BJ (cell line): ENCODE data around the gene HHAT. TPM values are rescaled to one million over a fixed set of nuclear protein-coding genes. Genes with fewer than 3 reads are reported as not detected.

Source experiments
- CTCF ChIA-PET: fragments of 350-600 bp; formaldehyde crosslinking; extraction: SDS; loops from one replicate; lab custom pipeline; 2021; ENCODE audit warnings: antibody characterized with exemption, inconsistent platforms; lab: Yijun Ruan, JAX
- POLR2A ChIA-PET: fragments of 300-600 bp; sonication (Branson Sonifier 250); formaldehyde crosslinking; extraction: SDS; loops from one replicate; lab custom pipeline; 2021; ENCODE audit warnings: antibody characterized with exemption; lab: Charles Lee
- DNase-seq: peaks from one replicate; pipeline ENCODE4 v3.0.0-alpha.2; 2011; ENCODE audit warnings: low read depth
- H3K27me3 ChIP-seq: 2 replicates; pipeline ENCODE4 v1.6.0; 2011; ENCODE audit warnings: low read length; ENCODE audit not compliant: control insufficient read depth, insufficient read depth
- H3K36me3 ChIP-seq: 2 replicates; pipeline ENCODE4 v1.5.1; 2011; ENCODE audit warnings: low read length; ENCODE audit not compliant: control insufficient read depth, insufficient read depth
- H3K4me3 ChIP-seq: 2 replicates; pipeline ENCODE4 v1.5.1; 2011; ENCODE audit warnings: low read depth, mild to moderate bottlenecking, control low read depth, low read length
- polyA plus RNA-seq: library from polyadenylated mRNA; depleted of rRNA; stranded (reverse); fragments of >200 nt; gene quantifications from 2 replicates; pipeline ENCODE4 v1.2.3, GENCODE V29; 2011
- TF ChIP-seq, protein P1 (sequence below): IDR thresholded peaks from 2 replicates; pipeline ENCODE4 v1.5.1; 2011; ENCODE audit warnings: low read depth, mild to moderate bottlenecking, control low read depth, inconsistent platforms, low read length, moderate library complexity; ENCODE audit not compliant: insufficient read depth

The HHAT gene
- polyA plus RNA-seq, 1 experiment = 6.6 TPM

DNA sequence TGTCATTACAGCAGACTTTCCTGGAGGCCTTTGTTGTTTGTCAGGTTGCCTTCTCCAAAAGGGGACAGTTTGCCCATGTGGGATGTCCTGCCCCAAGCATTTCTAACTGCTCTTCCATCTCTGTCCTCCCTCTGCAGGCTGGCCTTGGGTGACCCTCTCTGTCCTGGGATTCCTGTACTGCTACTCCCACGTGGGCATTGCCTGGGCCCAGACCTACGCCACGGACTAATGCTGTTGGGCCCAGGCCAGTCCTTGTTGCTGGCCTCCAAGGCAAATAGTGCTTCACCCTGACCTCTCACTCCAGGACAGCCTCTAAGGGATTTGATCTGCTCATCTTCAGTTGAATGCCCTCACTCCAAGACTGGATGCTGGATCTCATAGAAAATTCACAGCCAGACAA, 345.4 kb downstream of the HHAT start:
- Histone ChIP-seq H3K36me3 (no peaks in the 10 kb centered on the region), H3K4me3 (no peak overlapping the region), H3K27me3 (no peaks in the 10 kb centered on the region)
- ChIA-PET CTCF (no interaction called here), POLR2A (no interaction called here)
- TF ChIP-seq, protein P1, sequence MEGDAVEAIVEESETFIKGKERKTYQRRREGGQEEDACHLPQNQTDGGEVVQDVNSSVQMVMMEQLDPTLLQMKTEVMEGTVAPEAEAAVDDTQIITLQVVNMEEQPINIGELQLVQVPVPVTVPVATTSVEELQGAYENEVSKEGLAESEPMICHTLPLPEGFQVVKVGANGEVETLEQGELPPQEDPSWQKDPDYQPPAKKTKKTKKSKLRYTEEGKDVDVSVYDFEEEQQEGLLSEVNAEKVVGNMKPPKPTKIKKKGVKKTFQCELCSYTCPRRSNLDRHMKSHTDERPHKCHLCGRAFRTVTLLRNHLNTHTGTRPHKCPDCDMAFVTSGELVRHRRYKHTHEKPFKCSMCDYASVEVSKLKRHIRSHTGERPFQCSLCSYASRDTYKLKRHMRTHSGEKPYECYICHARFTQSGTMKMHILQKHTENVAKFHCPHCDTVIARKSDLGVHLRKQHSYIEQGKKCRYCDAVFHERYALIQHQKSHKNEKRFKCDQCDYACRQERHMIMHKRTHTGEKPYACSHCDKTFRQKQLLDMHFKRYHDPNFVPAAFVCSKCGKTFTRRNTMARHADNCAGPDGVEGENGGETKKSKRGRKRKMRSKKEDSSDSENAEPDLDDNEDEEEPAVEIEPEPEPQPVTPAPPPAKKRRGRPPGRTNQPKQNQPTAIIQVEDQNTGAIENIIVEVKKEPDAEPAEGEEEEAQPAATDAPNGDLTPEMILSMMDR = no peak
- DNase-seq = no peak

DNA sequence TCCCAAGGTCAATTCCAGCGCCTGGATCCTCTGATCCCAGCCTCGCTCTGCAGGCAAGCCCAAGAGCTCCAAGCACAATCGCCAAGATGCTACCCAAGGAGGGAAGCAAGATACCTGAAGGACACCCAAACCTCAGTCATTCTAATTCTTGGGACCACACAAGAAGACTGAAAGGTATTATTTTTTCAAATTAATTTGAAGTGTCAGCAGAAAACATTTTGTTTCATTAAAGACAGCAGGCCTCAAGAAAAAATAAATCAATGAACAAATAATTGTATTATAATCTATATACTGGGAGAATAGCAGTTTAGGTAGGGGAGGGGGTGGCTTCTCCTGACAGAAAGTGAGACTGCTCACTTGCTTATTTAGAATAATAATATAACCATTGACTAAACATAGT, 347.8 kb downstream of the HHAT start:
- Histone ChIP-seq H3K27me3 (no peaks in the 10 kb centered on the region), H3K36me3 (no peaks in the 10 kb centered on the region), H3K4me3 (no peak overlapping the region)
- DNase-seq = no peak
- ChIA-PET CTCF (no interaction called here), POLR2A (no interaction called here)
- TF ChIP-seq, protein P1 = no peak

DNA sequence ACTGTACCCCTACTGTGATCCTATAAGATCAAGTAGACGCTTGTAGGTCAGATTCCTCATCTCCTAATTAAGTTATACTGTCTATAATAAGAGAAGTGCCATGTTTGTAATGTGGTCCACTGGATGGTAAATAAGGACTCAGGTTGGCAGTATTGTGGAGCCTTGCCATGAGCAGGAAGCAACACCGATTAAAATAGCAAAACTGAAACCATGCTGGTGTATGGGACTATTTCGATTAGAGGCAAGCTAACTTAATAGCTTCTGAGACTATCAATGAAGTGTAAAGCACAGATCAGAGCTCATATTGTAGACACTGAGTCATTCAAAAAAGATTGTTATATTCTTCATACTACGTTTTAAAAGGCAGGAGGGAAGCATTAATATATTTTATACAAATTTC, 348.8 kb downstream of the HHAT start:
- Histone ChIP-seq H3K36me3 (no peaks in the 10 kb centered on the region), H3K27me3 (no peaks in the 10 kb centered on the region), H3K4me3 (no peak overlapping the region)
- no peak for DNase-seq
- TF ChIP-seq, protein P1 = no peak
- POLR2A ChIA-PET = no interaction called here
- CTCF ChIA-PET = interaction anchor here (0.7 kb wide), 1 partner anchor 196 kb away, joined by 4 read pairs; no protein-coding TSS in a partner anchor

DNA sequence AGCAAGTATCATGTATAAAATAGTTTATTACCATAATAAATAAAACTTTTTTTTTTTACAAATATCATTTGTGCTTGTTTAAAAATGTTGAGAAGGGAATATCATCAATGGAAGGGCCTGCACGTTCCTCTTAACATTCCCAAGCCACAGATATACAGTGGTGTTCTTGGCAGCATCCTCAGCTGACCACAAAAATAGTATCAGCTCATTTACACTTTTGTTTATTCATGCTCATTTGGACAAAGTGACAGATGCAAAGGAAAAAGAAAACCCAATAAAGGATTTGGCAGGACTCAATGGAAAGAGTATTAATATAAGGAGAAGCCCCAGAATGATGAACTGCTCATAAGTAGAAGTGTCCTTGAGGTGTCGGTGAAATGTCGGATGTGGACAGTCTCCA, 349.6 kb downstream of the HHAT start:
- DNase-seq = no peak
- ChIA-PET CTCF (interaction anchor here (0.7 to 1.1 kb wide), 2 partner anchors 15 to 195 kb away, joined by 4 to 5 read pairs; no protein-coding TSS in a partner anchor), POLR2A (no interaction called here)
- TF ChIP-seq, protein P1 = no peak
- Histone ChIP-seq H3K27me3 (no peaks in the 10 kb centered on the region), H3K4me3 (no peak overlapping the region), H3K36me3 (no peaks in the 10 kb centered on the region)

DNA sequence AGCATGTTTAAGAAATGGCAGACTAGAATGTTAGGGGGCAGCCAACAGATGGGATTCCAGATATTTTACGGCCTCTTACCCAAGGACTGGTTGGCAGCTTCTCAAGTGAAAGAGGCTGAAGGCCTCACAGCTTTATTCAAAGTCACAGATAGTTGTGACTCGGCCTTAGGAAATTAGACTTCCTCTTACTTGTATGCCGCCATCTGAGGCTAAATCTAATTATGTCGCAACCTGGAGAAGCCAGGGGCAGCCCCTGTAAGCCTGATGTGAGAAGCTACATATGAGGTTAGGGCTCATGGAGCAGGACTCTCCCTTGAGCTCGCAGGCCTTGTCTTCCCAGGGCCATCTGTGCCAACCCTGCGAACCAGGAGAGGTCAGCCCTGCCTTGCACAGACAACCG, 352.5 kb downstream of the HHAT start:
- POLR2A ChIA-PET = interaction anchor here (0.6 kb wide), 1 partner anchor 225 kb away, joined by 3 read pairs; no protein-coding TSS in a partner anchor
- CTCF ChIA-PET = interaction anchor here (0.6 to 2.5 kb wide), 4 partner anchors 11 to 452 kb away, joined by 3 to 7 read pairs (median 4); partner anchors contain the start of gene KCNH1
- Histone ChIP-seq H3K36me3 (no peaks in the 10 kb centered on the region), H3K4me3 (no peak overlapping the region), H3K27me3 (no peaks in the 10 kb centered on the region)
- DNase-seq = peak; percentile 18
- TF ChIP-seq, protein P1 = no peak
